ENCODE results near the gene NECAB2.

GRCh38 chr16:83958846-83959565 is 9.0 kb upstream of the NECAB2 start:
- TF ChIP-seq CTCF (IDR thresholded peaks at IDR 0.05; ENCODE audit: poor library complexity, severe bottlenecking), result no peak
- no peak for TF ChIP-seq RAD21 (conservative IDR thresholded peaks at IDR 0.05)
- TF ChIP-seq SMC3 (conservative IDR thresholded peaks at IDR 0.05; ENCODE audit: poor library complexity), result no peak
- no peak for TF ChIP-seq REST (IDR thresholded peaks at IDR 0.05; ENCODE audit: borderline replicate concordance)
- no peak for TF ChIP-seq TAF1 (IDR thresholded peaks at IDR 0.05; ENCODE audit: low read depth)
- TF ChIP-seq EZH2 (IDR thresholded peaks at IDR 0.05; ENCODE audit: borderline replicate concordance, insufficient read depth, low read length, poor library complexity, severe bottlenecking), result no peak
- TF ChIP-seq POLR2AphosphoS5 (IDR thresholded peaks at IDR 0.05), result no peak
- no peak for TF ChIP-seq EP300 (conservative IDR thresholded peaks at IDR 0.05; ENCODE audit: poor library complexity, severe bottlenecking)
- TF ChIP-seq MXI1 (conservative IDR thresholded peaks at IDR 0.05; ENCODE audit: poor library complexity, severe bottlenecking), result no peak

Measured in neural cell (in vitro differentiated cells).